ENCODE data around the gene RABEPK.
"Not testable (repeated sequence)": the region's sequence is repeated elsewhere in the genome, so short reads cannot be mapped to it uniquely, and the experiment has no call there.

Gene RABEPK, protein sequence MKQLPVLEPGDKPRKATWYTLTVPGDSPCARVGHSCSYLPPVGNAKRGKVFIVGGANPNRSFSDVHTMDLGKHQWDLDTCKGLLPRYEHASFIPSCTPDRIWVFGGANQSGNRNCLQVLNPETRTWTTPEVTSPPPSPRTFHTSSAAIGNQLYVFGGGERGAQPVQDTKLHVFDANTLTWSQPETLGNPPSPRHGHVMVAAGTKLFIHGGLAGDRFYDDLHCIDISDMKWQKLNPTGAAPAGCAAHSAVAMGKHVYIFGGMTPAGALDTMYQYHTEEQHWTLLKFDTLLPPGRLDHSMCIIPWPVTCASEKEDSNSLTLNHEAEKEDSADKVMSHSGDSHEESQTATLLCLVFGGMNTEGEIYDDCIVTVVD

DNA sequence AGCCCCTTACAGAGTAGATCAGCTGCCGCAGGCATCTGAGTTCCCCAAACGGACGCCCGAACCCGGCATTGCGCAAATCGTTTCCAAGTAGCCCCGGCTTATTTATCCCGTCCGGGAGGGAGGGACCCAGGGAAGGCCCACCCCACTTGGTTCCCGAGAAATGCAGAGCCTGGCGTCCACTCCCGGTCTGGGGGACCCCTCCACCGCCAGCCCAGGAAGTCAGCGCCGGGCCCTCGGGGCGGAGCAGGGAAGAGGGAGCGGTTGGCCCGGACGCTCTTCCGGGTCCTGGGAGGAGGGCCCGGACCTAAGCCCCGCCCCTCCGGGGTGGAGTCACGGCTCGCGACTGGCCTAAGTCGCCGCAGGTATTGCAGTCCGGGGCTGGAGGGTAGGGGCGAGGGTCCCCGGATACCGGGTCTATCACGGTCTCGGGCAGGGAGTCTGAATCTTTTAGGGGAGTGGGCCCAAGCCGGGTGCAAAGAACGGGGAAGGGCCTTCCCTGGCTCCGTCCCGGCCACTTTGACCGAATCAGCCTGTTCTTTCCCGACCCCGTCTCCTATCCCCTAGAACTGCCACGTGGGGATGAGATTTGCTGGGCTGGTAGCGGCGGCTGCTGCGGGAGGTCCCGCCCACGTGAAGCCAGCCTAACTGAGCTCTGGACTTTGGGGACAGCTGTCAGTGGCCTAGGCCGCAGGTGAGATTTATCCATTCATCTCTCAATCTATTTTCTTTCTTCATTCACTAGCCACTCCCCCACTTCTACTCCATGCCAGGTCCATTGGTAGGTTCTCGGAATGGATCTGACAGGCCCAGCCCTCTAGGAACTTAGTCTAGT, at the start of gene RABEPK:
Gene RABEPK, plus strand, starts transcription at position 327 of the 832 bp plus-strand sequence. CDS start 2,472 bp downstream, outside the sequence.
- DNase-seq, result peak; percentile 96

DNA sequence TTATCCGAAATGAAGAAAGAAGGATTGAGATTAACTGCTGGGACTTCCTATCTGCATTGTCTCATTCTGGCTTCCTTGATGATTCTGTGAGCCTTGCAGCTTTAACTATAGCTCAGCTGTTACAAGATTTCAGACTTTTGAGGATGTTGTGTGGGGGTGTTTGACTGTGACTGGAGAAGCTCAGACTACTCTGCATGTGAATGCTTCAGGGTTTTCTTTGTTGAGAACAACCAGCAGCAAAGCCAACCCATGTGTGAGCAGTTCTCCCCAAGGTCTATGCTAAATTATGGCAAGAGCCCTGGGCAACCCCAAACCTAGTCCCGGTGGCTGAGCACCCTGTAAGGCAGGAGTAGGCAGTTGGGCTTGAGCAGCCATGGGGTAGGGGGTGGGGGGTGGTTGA, 48.6 kb upstream of the RABEPK start:
- no peak for DNase-seq

DNA sequence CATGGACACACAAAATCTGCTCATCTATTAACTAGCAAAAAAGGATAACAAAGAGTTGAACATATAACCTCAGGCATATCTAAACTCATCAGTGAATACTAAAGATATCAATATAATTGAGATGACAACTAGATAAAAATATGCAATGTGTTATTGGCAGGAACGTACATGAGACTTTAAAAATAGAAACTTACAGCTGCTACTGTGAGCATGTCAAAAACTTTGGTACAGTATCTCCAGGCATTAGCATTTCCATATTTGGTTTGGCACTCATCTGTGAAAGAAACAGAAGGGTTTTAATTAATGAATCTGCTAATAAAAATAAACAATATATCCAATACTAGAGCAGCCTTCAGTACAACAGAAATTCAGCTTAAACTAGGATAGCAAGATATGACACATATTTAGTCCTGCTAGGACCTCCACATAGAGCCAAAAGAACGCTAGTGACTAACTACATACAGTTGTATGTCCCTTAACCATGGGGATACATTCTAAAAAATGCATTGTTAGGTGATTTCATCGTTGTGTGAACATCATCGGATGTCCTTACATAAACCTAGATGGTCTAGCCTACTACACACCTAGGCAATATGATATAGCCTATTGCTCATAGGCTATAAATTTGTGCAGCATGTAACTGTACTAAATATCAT, 46.5 kb upstream of the RABEPK start:
- DNase-seq, result no peak

DNA sequence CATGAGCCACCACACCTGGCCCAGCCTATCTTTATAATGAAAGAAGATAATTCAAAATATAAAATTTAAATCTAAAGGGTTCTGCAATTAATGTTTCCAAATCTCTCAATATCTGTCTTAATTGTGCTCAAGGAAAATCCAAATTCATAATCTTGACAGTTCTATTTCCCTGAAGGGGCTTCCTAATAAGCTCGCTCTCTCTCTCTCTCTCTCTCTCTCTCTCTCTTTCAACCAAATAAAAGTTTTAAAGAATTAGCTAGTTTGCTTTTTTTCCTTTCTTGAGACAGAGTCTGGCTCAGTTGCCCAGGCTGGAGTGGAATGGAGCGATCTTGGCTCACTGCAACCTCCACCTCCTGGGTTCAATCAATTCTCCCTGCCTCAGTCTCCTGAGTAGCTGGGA, 43.8 kb upstream of the RABEPK start:
- DNase-seq, result no peak

DNA sequence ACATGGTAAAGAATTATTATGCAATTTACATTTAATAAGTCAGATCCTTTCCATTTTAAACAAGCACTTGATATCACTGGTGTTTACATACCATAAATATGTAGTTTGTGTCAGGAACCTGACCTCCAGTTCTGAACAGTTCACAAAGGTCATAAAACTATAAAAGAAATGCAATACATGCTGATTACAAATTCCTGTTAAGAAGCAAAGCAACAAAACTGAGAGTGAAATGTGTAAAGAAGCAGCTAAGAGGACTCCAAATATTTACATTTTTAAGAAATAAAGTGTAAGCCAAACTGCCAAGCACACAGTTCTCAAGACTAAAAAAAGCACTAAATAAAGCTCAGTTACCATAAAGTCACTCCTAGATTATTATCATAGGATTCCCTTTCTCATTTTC, 39.6 kb upstream of the RABEPK start:
- DNase-seq, result no peak

DNA sequence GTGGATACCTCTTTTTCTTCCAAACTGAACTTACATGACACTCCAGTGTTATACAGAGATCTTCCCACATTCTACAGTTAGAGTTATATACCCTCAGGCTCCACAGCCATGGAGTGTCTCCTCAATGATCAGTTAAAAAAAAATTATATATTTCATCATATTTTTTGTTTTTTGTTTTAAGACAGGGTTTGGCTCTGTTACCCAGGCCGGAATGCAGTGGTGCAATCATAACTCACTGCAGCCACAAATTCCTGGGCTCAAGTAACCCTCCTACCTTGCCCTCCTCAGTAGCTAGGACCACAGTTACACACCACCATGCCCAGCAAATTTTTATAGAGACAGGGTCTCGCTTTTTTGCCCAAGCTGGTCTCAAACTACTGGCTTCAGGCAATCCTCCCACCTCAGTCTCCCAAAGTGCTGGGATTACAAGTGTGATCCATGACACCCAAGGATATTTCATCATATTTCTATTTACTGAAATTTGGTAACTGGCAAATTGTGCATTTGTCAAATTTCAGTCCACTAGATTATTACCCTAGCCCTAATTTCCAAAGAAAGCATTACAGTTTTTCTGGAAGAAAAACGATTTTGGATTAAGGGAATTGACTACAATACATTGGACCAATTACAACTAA, 38.9 kb upstream of the RABEPK start:
- no peak for DNase-seq

DNA sequence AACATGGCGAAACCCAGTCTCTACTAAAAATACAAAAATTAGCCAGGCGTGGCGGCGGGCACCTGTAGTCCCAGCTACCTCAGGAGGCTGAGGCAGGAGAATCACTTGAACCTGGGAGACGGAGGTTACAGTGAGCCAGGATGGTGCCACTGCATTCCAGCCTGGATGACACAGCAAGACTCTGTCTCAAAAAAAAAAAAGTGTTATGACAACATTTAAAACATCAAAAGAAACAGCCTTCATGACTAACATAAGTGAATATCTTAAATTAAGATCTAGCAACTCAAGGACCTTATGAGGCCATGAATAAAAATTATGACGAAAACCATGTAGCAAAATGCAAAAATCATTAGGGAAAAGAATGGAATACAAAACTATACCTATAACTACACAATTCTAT, 37.5 kb upstream of the RABEPK start:
- not testable (repeated sequence) for DNase-seq

DNA sequence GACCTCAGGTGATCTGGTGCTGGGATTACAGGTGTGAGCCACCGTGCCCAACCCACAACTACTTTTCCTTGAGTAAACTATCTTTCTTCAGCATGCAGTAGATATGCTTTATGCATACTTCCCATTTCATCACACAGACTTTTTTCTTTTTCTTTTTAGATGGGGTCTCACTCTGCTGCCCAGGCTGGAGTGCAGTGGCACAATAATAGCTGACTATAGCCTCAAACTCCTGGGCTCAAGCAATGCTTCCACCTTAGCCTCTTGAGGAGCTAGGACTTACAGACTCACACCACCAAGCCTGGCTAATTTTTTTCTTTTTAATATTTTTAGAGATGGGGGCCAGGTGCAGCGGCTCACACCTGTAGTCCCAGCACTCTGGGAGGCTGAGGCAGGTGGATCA, 33.6 kb upstream of the RABEPK start:
- no peak for DNase-seq

DNA sequence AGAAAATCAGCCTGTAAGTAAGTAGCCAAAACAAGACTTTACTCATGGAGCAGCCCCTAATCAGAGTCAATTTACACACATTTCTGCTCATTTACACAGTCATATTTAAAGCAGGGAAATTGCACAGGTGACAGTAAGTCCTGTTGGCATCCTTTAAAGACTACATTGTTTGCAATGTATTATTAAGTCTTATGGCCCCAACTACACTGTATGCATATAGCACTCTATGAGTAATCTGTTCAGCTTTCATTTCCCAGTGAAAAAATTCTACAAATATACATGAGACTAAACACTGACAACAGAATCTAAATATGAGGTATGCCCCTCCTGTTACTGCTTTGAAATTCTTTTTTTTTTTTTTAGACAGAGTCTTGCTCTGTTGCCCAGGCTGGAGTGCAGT, 30.4 kb upstream of the RABEPK start:
- no peak for DNase-seq

DNA sequence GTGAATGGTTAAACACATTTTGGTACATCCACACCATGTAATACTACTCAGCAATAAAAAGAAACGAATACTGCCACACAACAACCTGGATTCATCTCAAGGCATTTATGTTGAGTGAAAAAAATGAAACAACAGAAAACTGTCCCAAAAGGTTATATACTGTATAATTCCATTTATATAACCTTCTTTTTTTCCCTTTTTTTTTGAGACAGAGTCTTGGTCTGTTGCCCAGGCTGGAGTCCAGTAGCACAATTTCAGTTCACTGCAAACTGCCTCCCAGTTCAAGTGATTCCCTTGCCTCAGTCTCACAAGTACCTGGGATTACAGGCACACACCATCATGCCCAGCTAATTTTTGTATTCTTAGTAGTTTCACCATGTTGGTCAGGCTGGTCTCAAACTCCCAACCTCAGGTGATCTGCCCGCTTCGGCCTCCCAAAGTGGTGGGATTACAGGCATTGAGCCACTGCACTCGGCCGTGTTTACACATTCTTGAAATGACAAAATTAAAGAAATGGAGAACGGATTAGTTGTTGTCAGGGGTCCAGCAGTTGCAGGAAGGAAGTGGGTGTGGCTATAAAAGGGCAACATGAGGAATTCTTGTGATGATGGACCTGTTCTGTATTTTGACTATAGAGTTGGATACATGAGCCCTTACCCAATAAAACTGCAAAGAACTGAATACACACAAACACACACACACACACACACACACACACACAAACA, 28.1 kb upstream of the RABEPK start:
- DNase-seq, result no peak

DNA sequence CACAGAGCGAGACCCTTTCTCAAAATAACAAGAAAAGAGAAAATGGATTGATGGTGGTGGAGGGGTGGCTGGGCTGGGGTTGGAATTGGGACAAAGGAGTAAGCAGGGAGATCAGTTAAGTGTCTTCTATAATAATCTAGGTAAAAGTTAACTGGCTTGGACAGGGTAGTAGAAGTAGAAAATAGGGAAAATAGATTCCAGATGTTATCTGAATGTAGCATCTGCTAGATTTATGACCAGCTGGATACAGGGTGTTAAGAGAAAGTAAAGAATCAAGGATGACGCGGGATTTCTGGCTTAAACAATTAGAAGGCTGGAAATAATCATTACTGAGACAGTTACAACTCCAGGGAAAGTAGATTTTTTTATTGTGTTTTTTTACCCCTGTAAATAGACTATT, 23.7 kb upstream of the RABEPK start:
- no peak for DNase-seq

DNA sequence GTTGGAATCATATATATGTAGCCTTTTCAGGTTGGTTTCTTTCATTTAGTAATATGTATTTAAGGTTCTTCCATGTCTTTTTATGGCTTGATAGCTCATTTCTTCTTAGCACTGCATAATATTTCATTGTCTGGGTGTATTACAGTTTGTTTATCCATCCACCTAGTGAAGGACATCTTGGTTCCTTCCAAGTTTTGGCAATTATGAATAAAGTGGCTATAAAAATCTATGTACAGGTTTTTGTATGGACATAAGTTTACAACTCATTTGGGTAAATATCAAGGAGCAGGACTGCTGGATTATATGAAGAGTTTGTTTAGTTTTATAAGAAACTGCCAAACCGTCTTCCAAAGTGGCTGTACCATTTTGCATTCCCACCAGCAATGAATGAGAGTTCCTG, 22.5 kb upstream of the RABEPK start:
- no peak for DNase-seq

DNA sequence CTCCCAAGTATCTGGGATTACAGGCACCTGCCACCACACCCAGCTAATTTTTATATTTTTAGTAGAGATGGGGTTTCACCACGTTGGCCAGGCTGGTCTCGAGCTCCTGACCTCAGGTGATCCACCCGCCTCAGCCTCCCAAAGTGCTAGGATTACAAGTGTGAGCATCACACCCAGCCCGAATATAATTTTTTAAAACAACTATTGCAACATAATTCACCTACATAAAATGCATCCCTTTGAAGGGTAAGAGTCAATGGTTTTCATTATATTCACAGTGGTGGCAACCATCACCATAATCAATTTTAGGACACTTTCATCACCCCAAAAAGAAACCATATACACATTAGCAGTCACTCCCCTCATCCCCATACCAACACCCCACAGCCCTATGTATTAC, 20.6 kb upstream of the RABEPK start:
- DNase-seq, result not testable (repeated sequence)

DNA sequence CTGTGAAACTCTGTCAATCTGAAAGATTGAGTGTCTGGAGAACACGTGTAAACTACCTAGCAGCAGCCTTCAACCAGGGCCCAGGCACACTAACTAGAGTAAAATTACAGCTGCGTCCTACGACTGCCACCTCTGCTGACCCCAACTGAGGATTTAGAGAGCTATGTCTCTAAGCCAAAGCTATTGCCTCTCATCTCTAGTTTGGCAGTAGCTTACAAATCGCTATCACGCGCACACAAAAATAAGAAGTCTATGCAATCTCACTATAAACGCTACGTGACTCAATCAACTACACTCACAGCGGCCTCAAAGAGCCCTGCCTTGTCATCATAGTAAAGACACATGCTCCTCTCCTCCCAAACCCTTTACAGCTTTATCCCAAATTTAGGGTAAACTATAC, 19.5 kb upstream of the RABEPK start:
- DNase-seq, result no peak

DNA sequence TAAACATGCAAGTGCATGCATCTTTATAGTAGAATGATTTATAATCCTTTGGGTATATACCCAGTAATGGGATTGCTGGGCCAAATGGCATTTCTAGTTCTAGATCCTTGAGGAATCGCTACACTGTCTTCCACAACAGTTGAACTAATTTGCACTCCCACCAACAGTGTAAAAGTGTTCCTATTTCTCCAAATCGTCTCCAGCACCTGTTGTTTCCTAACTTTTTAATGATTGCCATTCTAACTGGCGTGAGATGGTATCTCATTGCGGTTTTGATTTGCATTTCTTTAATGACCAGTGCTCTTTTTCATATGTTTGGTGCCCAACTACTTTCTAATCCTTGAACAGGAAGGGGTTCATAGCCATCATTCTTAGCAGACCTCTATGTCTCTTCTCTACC, 18.6 kb upstream of the RABEPK start:
- not testable (repeated sequence) for DNase-seq

DNA sequence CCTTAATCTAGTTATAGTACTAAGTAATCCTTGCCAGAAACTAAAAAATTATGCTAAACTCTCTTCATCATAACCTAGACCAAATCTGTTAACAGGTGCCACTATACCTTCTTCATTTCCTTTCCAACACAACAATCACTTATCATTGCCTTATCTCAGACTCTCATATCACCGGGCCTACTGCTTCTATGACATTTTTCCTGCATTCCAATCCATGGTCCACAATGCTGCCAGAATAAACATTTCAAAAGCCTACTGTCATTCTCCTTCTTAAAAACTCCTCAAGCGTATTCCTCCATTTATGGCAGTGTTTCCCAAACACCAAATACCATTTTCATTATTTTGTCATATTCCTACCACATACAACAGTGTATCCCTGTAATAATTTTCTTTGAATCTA, 17.3 kb upstream of the RABEPK start:
- no peak for DNase-seq

DNA sequence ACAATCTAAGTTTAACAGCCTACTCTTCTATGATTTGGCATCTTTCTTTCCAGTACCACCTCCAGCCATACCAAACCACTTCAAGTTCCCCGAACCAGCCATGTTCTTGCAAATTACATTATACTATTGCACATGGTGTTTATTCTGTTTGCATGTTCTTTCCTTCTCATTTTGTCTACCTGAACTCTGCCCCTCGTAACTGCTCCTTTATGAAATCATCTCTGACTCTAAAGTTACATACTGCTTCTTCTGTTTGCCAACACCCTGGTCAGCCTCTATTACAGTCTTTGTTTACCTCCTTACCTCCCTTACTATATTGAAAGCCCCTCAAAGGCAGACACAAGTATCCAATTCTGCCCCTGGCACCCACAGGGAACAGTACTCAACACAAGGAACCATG, 16.8 kb upstream of the RABEPK start:
- DNase-seq, result no peak

DNA sequence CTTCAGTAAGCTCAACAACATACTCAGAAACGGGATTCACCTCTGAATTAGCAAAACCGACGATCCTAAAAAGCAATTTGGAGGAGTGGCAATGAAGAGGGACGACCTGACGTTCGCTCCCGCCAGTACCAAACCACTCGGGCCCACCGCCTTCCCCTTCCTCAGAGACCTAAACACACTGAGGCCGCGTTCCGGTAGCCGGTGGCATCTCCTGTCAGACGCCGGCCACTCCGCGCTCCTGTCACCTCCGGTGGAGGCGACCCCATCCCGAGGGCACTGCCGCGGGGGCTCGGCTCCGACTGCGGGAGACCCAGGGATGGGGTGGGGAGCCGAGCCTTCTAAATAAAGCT, 11.4 kb upstream of the RABEPK start:
- DNase-seq, result peak; percentile 39

DNA sequence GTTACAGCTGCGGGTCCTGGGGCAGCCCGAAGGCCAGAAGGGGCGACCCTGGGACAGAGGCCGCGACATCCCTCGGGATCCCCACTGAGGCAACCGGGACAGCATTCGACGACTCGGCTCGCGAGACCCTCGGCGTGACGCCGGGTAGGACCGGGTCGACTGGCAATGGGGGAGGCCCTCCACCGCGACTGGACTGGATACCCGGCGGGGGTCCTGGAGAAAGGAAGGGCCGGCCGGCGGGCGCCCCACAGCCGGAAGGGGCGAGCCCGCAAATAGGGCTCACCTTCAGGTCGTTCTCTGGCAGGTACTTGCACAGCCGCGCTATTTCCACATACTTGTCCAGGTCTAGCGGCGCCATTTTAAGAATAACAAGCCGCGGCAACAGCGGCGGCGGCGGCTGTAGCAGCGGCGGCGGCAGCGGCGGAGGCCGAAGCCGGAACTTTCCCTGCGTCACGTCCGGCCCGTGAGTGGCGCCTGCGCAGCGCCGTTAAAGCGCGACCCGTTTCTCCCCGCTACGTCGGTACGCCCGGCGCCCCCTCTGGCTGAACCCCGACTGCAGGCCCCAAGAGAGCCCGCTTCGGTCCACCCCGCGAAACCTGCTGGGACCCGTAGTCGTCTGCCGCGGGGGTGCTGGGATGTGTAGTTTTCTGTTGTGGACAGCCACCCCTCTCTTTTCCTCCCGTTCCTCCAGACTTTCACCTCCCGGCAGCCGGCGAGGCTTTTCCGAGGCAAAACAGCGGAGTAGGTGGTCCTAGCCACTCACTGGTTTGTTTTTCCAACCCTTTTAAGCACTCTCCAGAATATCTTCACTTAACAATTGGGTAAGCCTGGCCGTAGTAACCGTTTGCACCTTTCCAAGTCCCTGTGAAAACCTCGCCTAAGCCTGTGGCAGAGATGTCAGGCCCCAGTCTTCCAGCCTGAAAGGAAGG, 10.7 kb upstream of the RABEPK start, which contains the start of gene PPP6C:
Gene PPP6C, minus strand, starts transcription at position 443 of the 929 bp plus-strand sequence. Its CDS starts 85 bp downstream, at position 358.
- peak; percentile 97 for DNase-seq

DNA sequence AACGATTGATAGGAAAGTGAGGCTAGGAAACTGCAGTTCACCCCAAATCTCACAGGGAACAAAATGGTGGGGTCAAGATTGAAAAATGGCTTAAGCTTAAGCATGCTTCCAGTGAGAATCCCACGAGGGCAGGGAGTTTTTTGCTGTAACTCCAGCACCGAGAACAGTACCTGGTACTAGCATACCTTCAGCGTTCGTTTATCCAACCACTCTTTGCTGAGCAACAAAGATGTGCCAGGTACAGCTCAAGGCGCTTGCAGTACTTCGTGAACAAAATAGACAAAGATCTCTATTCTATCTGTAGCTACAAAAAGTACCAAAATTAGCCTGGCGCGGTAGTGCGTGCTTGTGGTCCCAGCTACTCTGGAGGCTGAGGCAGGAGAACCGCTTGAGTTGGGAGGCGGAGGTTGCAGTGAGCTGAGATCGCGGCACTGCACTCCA, 10.0 kb upstream of the RABEPK start:
- DNase-seq, result no peak

DNA sequence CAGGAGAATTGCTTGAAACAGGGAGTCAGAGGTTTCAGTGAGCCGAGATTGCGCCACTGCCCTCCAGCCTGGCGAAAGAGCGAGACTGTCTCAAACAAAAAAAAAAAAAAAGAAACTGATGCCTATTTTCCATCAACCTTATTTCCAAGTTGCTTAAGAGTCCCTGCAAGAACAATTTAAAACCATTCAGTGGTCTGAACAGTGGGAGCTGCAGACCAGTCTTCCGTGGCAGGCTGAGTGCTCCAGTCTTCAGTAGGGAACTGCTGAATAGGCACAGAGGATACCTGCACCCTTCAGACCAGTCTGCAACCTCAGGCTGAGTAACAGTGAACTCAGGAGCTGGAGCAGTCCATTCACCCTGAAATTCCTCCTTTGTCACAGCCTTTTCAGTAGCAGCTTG, 5.9 kb upstream of the RABEPK start:
- DNase-seq, result not testable (repeated sequence)

All from OCI-M1 (cell line).